CD14-positive monocyte (primary cell): ENCODE measurements around the gene SAMD4B. TPM values are rescaled to one million over a fixed set of nuclear protein-coding genes. Genes with fewer than 3 reads are reported as not detected.

Experiments used
- DNase-seq, 3 donors: peaks; one replicate each; pipeline ENCODE4 v3.0.0-alpha.2; 2011 to 2022
- H2AFZ ChIP-seq: 2 replicates; pipeline ENCODE4 v1.6.0; 2012; ENCODE audit warnings: mild to moderate bottlenecking, low read depth, low read length, inconsistent platforms; ENCODE audit not compliant: insufficient read depth, poor library complexity, severe bottlenecking
- H3K27ac ChIP-seq, 2 donors: 1 replicate in 1 of 2; 2 replicates in 1 of 2; pipeline ENCODE4 v1.5.1; 2012 to 2013; ENCODE audit warnings: low read length in 2 of 2, control low read depth in 1 of 2, inconsistent platforms in 1 of 2, low read depth in 1 of 2, mild to moderate bottlenecking in 1 of 2
- H3K27me3 ChIP-seq, 2 donors: one replicate each; pipeline versions ENCODE4 v1.6.0 to v1.6.1; 2011 to 2013; ENCODE audit warnings: low read length in 2 of 2; ENCODE audit not compliant: control insufficient read depth in 2 of 2, insufficient read depth in 2 of 2
- H3K36me3 ChIP-seq, 2 donors: replicated peaks in 1 of 2; 1 replicate in 1 of 2; 2 replicates in 1 of 2; pipeline versions ENCODE4 v1.5.1 to v1.6.1; 2012 to 2013; ENCODE audit warnings: low read length in 2 of 2, control low read depth in 1 of 2, inconsistent platforms in 1 of 2, mild to moderate bottlenecking in 1 of 2; ENCODE audit not compliant: insufficient read depth in 2 of 2, control insufficient read depth in 1 of 2
- H3K4me1 ChIP-seq, 2 donors: 1 replicate in 1 of 2; 2 replicates in 1 of 2; pipeline versions ENCODE4 v1.5.1 to v1.6.1; 2012 to 2013; ENCODE audit warnings: low read length in 2 of 2, control low read depth in 1 of 2, inconsistent platforms in 1 of 2, mild to moderate bottlenecking in 1 of 2, moderate library complexity in 1 of 2; ENCODE audit not compliant: insufficient read depth in 2 of 2, control insufficient read depth in 1 of 2
- H3K4me2 ChIP-seq: replicated peaks from 2 replicates; pipeline ENCODE3; 2012; ENCODE audit warnings: low read length, moderate library complexity, mild to moderate bottlenecking; ENCODE audit not compliant: poor library complexity, severe bottlenecking; ENCODE audit errors: extremely low read depth
- H3K4me3 ChIP-seq, 3 experiments: fragments of 200-600 bp in 1 of 3; sonication (generic) in 1 of 3; replicated peaks in 1 of 3; 1 replicate in 2 of 3; 2 replicates in 1 of 3; pipeline ENCODE4 v1.5.1; 2011 to 2013; ENCODE audit warnings: low read length in 3 of 3, mild to moderate bottlenecking in 3 of 3, control low read depth in 2 of 3, low read depth in 2 of 3, inconsistent platforms in 1 of 3, moderate library complexity in 1 of 3
- H3K79me2 ChIP-seq: 2 replicates; pipeline ENCODE4 v1.6.0; 2012; ENCODE audit warnings: mild to moderate bottlenecking, control low read depth, inconsistent platforms, low read length, moderate library complexity; ENCODE audit not compliant: insufficient read depth
- H3K9ac ChIP-seq: 2 replicates; pipeline ENCODE4 v1.6.0; 2017; ENCODE audit warnings: low read length, mild to moderate bottlenecking; ENCODE audit not compliant: insufficient read depth, poor library complexity, severe bottlenecking
- H3K9me3 ChIP-seq, 2 donors: replicated peaks in 1 of 2; 1 replicate in 1 of 2; 2 replicates in 1 of 2; pipeline versions ENCODE4 v1.5.1 to v1.6.1; 2012 to 2013; ENCODE audit warnings: low read length in 2 of 2, control low read depth in 1 of 2; ENCODE audit not compliant: control insufficient read depth in 1 of 2, insufficient read depth in 1 of 2
- H4K20me1 ChIP-seq: 2 replicates; pipeline ENCODE4 v1.6.0; 2012; ENCODE audit warnings: mild to moderate bottlenecking, low read length, control low read depth, moderate library complexity; ENCODE audit not compliant: insufficient read depth
- H3K27ac Mint-ChIP-seq, 7 donors: one replicate each; pipeline ENCODE4 v1.8.0; 2020; ENCODE audit warnings: mild to moderate bottlenecking in 7 of 7, mixed read lengths in 7 of 7, moderate library complexity in 6 of 7, inconsistent platforms in 2 of 7
- H3K27me3 Mint-ChIP-seq, 3 donors: one replicate each; pipeline ENCODE4 v1.8.0; 2021 to 2022; ENCODE audit warnings: low read depth in 3 of 3, mild to moderate bottlenecking in 3 of 3, mixed read lengths in 3 of 3, moderate library complexity in 3 of 3, inconsistent platforms in 1 of 3
- H3K36me3 Mint-ChIP-seq, 2 donors: one replicate each; pipeline ENCODE4 v1.8.0; 2020; ENCODE audit warnings: mixed read lengths in 2 of 2, inconsistent platforms in 1 of 2, mild to moderate bottlenecking in 1 of 2
- H3K4me1 Mint-ChIP-seq: one replicate; pipeline ENCODE4 v1.8.0; 2020; ENCODE audit warnings: mild to moderate bottlenecking, mixed read lengths
- H3K4me3 Mint-ChIP-seq, 2 donors: one replicate each; pipeline ENCODE4 v1.8.0; 2020; ENCODE audit warnings: mild to moderate bottlenecking in 2 of 2, mixed read lengths in 2 of 2, moderate library complexity in 1 of 2
- H3K9me3 Mint-ChIP-seq, 7 donors: one replicate each; pipeline ENCODE4 v1.8.0; 2020 to 2022; ENCODE audit warnings: mixed read lengths in 7 of 7, mild to moderate bottlenecking in 6 of 7, moderate library complexity in 6 of 7, inconsistent platforms in 2 of 7
- WGBS: methylation state at CpG from one replicate; pipeline ENCODE4 v1.1.5; 2013; ENCODE audit warnings: missing lambda C conversion rate; ENCODE audit not compliant: insufficient coverage; 5-methylcytosine and 5-hydroxymethylcytosine counted together
- intact Hi-C, 2 donors: fragments of 100-400 bp; cut with micrococcal nuclease; formaldehyde crosslinking; loops; one replicate each; pipeline versions ENCODE4 v1.15.0 to v1.15.1; 2023
- polyA plus RNA-seq, 3 donors: library from polyadenylated mRNA; depleted of rRNA in 1 of 3; unstranded in 2 of 3; stranded (reverse) in 1 of 3; fragments of 300-500 nt in 2 of 3; fragments of >200 nt in 1 of 3; fragmentation: Illumina TruSeq in 2 of 3; gene quantifications; 1 replicate in 2 of 3; 2 replicates in 1 of 3; pipeline ENCODE4 v1.2.3, GENCODE V29; 2012 to 2021
- TF ChIP-seq, protein P1 (sequence below): fragments of 200-600 bp; IDR thresholded peaks from one replicate; pipeline ENCODE4 v1.8.0; 2022; ENCODE audit warnings: antibody characterized with exemption, mild to moderate bottlenecking

SAMD4B gene
- polyA plus RNA-seq, 3 donors: 4.5 to 56.6 (median 5.6) TPM

DNA sequence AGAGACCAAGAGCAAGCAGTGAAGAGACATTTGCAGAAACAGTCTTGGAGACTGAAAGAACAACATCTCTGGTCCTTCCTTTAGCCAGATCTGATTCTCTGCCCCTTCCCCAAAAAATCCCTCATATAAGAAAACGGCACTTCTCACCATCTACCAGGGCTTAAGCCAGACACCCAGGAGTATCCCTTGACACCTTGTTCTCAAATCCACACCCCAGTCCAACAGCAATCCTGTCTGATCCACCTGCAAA is 68.5 kb downstream of the SAMD4B start:
- peaks cover 83% of the 10 kb centered on the region for H4K20me1 ChIP-seq
- H3K27me3 ChIP-seq: no peaks in the 10 kb centered on the region
- no peak overlapping the region for H2AFZ ChIP-seq
- H3K27ac ChIP-seq: peak overlapping the region; percentile 98 to 99
- peak overlapping the region; percentile 100 for H3K9ac ChIP-seq
- H3K36me3 ChIP-seq: peaks cover 23% of the 10 kb centered on the region in 2 donors
- WGBS: 38% methylated on average over 1 of the region's 1 CpG
- H3K4me1 Mint-ChIP-seq: peaks cover 29% of the 10 kb centered on the region
- peaks cover 31 to 34% of the 10 kb centered on the region in 2 donors for H3K4me1 ChIP-seq
- peaks cover 2 to 36% (median 10%) of the 10 kb centered on the region in 3 donors for H3K27me3 Mint-ChIP-seq
- peak in 1 of 3 donors; percentile 43 for DNase-seq
- TF ChIP-seq, protein P1, sequence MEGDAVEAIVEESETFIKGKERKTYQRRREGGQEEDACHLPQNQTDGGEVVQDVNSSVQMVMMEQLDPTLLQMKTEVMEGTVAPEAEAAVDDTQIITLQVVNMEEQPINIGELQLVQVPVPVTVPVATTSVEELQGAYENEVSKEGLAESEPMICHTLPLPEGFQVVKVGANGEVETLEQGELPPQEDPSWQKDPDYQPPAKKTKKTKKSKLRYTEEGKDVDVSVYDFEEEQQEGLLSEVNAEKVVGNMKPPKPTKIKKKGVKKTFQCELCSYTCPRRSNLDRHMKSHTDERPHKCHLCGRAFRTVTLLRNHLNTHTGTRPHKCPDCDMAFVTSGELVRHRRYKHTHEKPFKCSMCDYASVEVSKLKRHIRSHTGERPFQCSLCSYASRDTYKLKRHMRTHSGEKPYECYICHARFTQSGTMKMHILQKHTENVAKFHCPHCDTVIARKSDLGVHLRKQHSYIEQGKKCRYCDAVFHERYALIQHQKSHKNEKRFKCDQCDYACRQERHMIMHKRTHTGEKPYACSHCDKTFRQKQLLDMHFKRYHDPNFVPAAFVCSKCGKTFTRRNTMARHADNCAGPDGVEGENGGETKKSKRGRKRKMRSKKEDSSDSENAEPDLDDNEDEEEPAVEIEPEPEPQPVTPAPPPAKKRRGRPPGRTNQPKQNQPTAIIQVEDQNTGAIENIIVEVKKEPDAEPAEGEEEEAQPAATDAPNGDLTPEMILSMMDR: no peak
- no peaks in the 10 kb centered on the region for H3K9me3 ChIP-seq
- H3K4me2 ChIP-seq: peak overlapping the region; percentile 83
- peak overlapping the region; percentile 89 to 96 (median 91) for H3K4me3 ChIP-seq
- H3K9me3 Mint-ChIP-seq: peaks cover 6 to 27% (median 19%) of the 10 kb centered on the region in 7 donors
- peak overlapping the region; percentile 91 to 99 for H3K4me3 Mint-ChIP-seq
- intact Hi-C loops: loop anchor here in 1 of 2 donors (1.0 kb wide), 1 partner anchor 8 kb away; no protein-coding TSS in a partner anchor
- H3K79me2 ChIP-seq: peaks cover 66% of the 10 kb centered on the region
- peak overlapping the region; percentile 96 to 100 (median 98) for H3K27ac Mint-ChIP-seq
- H3K36me3 Mint-ChIP-seq: peaks cover 40 to 56% of the 10 kb centered on the region in 2 donors

DNA sequence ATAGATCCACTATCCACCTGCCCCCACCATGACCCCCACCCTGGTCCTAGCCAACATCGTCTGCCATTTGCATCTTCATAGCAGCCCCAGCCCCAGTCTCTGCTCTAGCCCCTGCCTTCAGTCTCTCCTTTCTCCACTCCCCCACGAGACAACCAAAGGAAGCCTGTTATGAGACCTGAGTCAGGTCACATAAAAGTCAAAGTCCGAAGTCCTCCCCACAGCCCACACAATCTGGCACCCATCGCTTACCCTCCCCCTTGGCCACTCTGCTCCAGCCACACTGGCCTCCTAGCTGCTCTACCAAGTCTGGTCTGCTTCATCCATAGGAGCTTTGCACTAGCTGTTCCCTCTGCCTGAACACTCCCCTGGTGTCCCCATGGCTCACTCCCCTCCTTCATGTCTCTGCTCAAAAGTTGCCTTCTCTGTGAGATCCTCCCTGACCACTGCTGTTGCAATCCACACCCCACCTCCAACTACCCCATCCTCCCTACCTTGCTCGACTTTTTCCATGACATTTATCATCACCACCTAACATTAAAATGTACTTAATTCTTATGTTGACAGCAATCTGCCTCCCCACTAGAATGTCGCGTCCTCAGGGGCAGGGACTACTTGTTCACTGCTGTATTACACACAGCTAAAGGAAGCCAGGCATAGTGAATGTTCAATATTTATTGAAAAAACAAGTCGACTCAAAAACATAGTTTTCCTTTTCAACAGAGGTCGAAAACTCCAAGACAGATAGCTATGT is 69.0 kb downstream of the SAMD4B start:
- Histone ChIP-seq H3K4me1 (peaks cover 27 to 31% of the 10 kb centered on the region in 2 donors), H3K27ac (peak overlapping the region; percentile 98 to 99), H3K9me3 (no peaks in the 10 kb centered on the region), H3K27me3 (no peaks in the 10 kb centered on the region), H4K20me1 (peaks cover 83% of the 10 kb centered on the region), H3K4me2 (peak overlapping the region; percentile 83), H3K79me2 (peaks cover 61% of the 10 kb centered on the region), H3K4me3 (peak overlapping the region; percentile 89 to 96 (median 91)), H3K36me3 (peaks cover 23 to 26% of the 10 kb centered on the region in 2 donors), H3K9ac (peak overlapping the region; percentile 100), H2AFZ (no peak overlapping the region)
- intact Hi-C loops: no loop called here
- peaks cover 2 to 36% (median 10%) of the 10 kb centered on the region in 3 donors for H3K27me3 Mint-ChIP-seq
- H3K4me1 Mint-ChIP-seq: peaks cover 27% of the 10 kb centered on the region
- TF ChIP-seq, protein P1: no peak
- peaks cover 40 to 56% of the 10 kb centered on the region in 2 donors for H3K36me3 Mint-ChIP-seq
- peaks cover 6 to 27% (median 19%) of the 10 kb centered on the region in 7 donors for H3K9me3 Mint-ChIP-seq
- H3K27ac Mint-ChIP-seq: peak overlapping the region; percentile 96 to 100 (median 98)
- 37% methylated on average over 5 of the region's 9 CpGs for WGBS
- H3K4me3 Mint-ChIP-seq: peak overlapping the region; percentile 91 to 99
- DNase-seq: peak; percentile 66 to 82 (median 73)
